GM18508 (cell line): Measurements from ENCODE around the gene MUC3A.
"Not testable (repeated sequence)": the region's sequence is repeated elsewhere in the genome, so short reads cannot be mapped to it uniquely, and the experiment has no call there.

Experiments used
- ATAC-seq: cut with Tn5 transposase; IDR thresholded peaks from one replicate; pipeline ENCODE4 v1.9.1; 2021; ENCODE audit warnings: moderate number of reproducible peaks; ENCODE audit not compliant: insufficient read depth, unreplicated experiment

Gene MUC3A

GRCh38 chr7:100949227-100949932 lies at the start of gene MUC3A:
Gene MUC3A (plus strand): TSS chr7:100949534. CDS start chr7:100949625, 91 bp downstream.
- no peak for ATAC-seq

GRCh38 chr7:100900978-100901377 lies 48.4 kb upstream of the MUC3A start:
- no peak for ATAC-seq

GRCh38 chr7:100901921-100902332 lies 47.4 kb upstream of the MUC3A start:
- ATAC-seq: no peak

- ATAC-seq: no peak
Measured at GRCh38 chr7:100902638-100903037, 46.7 kb upstream of the MUC3A start.

GRCh38 chr7:100908512-100908911 lies 40.8 kb upstream of the MUC3A start:
- ATAC-seq: no peak

GRCh38 chr7:100910443-100910842 lies 38.9 kb upstream of the MUC3A start:
- ATAC-seq: not testable (repeated sequence)

- ATAC-seq: no peak
Measured at GRCh38 chr7:100911484-100911883, 37.9 kb upstream of the MUC3A start.

- no peak for ATAC-seq
Measured at GRCh38 chr7:100914208-100914878, 35.0 kb upstream of the MUC3A start.

GRCh38 chr7:100914879-100915447 lies 34.4 kb upstream of the MUC3A start:
- no peak for ATAC-seq

GRCh38 chr7:100919335-100919734 lies 30.0 kb upstream of the MUC3A start:
- not testable (repeated sequence) for ATAC-seq

- ATAC-seq: not testable (repeated sequence)
Measured at GRCh38 chr7:100919779-100920437, 29.4 kb upstream of the MUC3A start.

- no peak for ATAC-seq
Measured at GRCh38 chr7:100921039-100921438, 28.3 kb upstream of the MUC3A start.

GRCh38 chr7:100923616-100924015 lies 25.7 kb upstream of the MUC3A start:
- ATAC-seq: not testable (repeated sequence)

- no peak for ATAC-seq
Measured at GRCh38 chr7:100929808-100930174, 19.5 kb upstream of the MUC3A start.

- ATAC-seq: no peak
Measured at GRCh38 chr7:100933734-100934133, 15.6 kb upstream of the MUC3A start.

GRCh38 chr7:100935381-100935780 lies 14.0 kb upstream of the MUC3A start:
- not testable (repeated sequence) for ATAC-seq

GRCh38 chr7:100936167-100936566 lies 13.2 kb upstream of the MUC3A start:
- not testable (repeated sequence) for ATAC-seq

GRCh38 chr7:100942045-100942774 lies 7.1 kb upstream of the MUC3A start:
- no peak for ATAC-seq

GRCh38 chr7:100943693-100944092 lies 5.6 kb upstream of the MUC3A start:
- ATAC-seq: no peak

- no peak for ATAC-seq
Measured at GRCh38 chr7:100944138-100944537, 5.2 kb upstream of the MUC3A start.
